A673 (cell line): ENCODE results near the gene PUDP. TPM values are rescaled to one million over a fixed set of nuclear protein-coding genes. Genes with fewer than 3 reads are reported as not detected.

Experiments
- BruUV-seq: library from RNA; stranded (reverse); fragments of 400-500 nt; replicated peaks from 2 replicates; lab custom pipeline; 2021; lab: Mats Ljungman, UMichigan
- CTCF ChIA-PET: fragments of 300-600 bp; sonication (Branson Sonifier 250); formaldehyde crosslinking; loops from one replicate; lab custom pipeline; 2022; ENCODE audit warnings: antibody characterized with exemption; lab: Charles Lee
- POLR2A ChIA-PET: fragments of 300-600 bp; sonication (Branson Sonifier 250); formaldehyde crosslinking; loops from one replicate; lab custom pipeline; 2022; ENCODE audit warnings: antibody characterized with exemption; ENCODE audit not compliant: low non-redundant PET; lab: Charles Lee
- DNase-seq: peaks from one replicate; pipeline ENCODE4 v3.0.0-alpha.2; 2015; ENCODE audit warnings: low spot score
- H3K27ac ChIP-seq: fragments of 200-600 bp; sonication (generic); 2 replicates; pipeline ENCODE4 v1.5.1; 2016; ENCODE audit warnings: mixed run types, low read depth, mild to moderate bottlenecking, mixed read lengths, antibody characterized with exemption, low read length; ENCODE audit not compliant: poor library complexity, severe bottlenecking
- H3K27me3 ChIP-seq: fragments of 200-600 bp; sonication (generic); replicated peaks from 2 replicates; pipeline ENCODE4 v1.6.1; 2017; ENCODE audit warnings: mixed run types, low read depth, mild to moderate bottlenecking, mixed read lengths, antibody characterized with exemption, low read length; ENCODE audit not compliant: insufficient read depth, poor library complexity
- H3K36me3 ChIP-seq: fragments of 200-600 bp; sonication (generic); 2 replicates; pipeline ENCODE4 v1.6.1; 2016; ENCODE audit warnings: mixed run types, mild to moderate bottlenecking, mixed read lengths, antibody characterized with exemption, low read length; ENCODE audit not compliant: insufficient read depth, poor library complexity, severe bottlenecking
- H3K4me1 ChIP-seq: fragments of 200-600 bp; sonication (generic); 2 replicates; pipeline ENCODE4 v1.6.1; 2017; ENCODE audit warnings: mixed run types, mild to moderate bottlenecking, mixed read lengths, antibody characterized with exemption, low read length; ENCODE audit not compliant: insufficient read depth, poor library complexity, severe bottlenecking
- H3K4me3 ChIP-seq: fragments of 200-600 bp; sonication (generic); 2 replicates; pipeline ENCODE4 v1.5.1; 2016; ENCODE audit warnings: low read depth, mixed run types, mild to moderate bottlenecking, mixed read lengths, low read length; ENCODE audit not compliant: poor library complexity, severe bottlenecking
- H3K9me3 ChIP-seq: fragments of 200-600 bp; sonication (generic); 2 replicates; pipeline ENCODE4 v1.6.1; 2016; ENCODE audit warnings: mixed run types, low read depth, mild to moderate bottlenecking, mixed read lengths, antibody characterized with exemption, low read length; ENCODE audit not compliant: poor library complexity, severe bottlenecking
- CTCF ChIP-seq: fragments of 300-800, 200-600 bp; sonication (generic); conservative IDR thresholded peaks from 2 replicates; pipeline ENCODE4 v1.5.1; 2017; ENCODE audit warnings: low read depth, mild to moderate bottlenecking, antibody characterized with exemption, low read length, moderate library complexity, mixed read lengths
- EZH2 ChIP-seq: fragments of 200-600 bp; sonication (generic); IDR thresholded peaks from 2 replicates; pipeline ENCODE4 v1.6.1; 2017; ENCODE audit warnings: borderline replicate concordance, low read depth, mild to moderate bottlenecking, mixed read lengths, antibody characterized with exemption, low read length; ENCODE audit not compliant: poor library complexity, severe bottlenecking
- intact Hi-C: fragments of 100-400 bp; cut with micrococcal nuclease; formaldehyde crosslinking; loops from one replicate; pipeline ENCODE4 v1.10.0; 2022; ENCODE audit not compliant: unreplicated experiment
- total RNA-seq: library from RNA; stranded (reverse); gene quantifications from 2 replicates; pipeline ENCODE4 v1.2.3, GENCODE V29; 2021

PUDP gene
- total RNA-seq, 1 experiment from 2014 or later, result 17.6 TPM

- POLR2A ChIA-PET, result interaction anchor here (0.7 kb wide), 1 partner anchor 11 kb away, joined by 3 read pairs; no protein-coding TSS in a partner anchor
- Histone ChIP-seq H3K27ac (no peak overlapping the region), H3K4me3 (no peak overlapping the region), H3K9me3 (no peaks in the 10 kb centered on the region), H3K36me3 (no peaks in the 10 kb centered on the region), H3K27me3 (no peaks in the 10 kb centered on the region), H3K4me1 (no peaks in the 10 kb centered on the region)
- no TSS peak for BruUV-seq
- TF ChIP-seq EZH2 (no peak), CTCF (no peak)
- CTCF ChIA-PET, result no interaction called here
- intact Hi-C loops, result no loop called here
- DNase-seq, result no peak
These were observed 76.6 kb downstream of the PUDP start for GRCh38 chrX:7071390-7071789.

- Histone ChIP-seq H3K27ac (no peak overlapping the region), H3K36me3 (no peaks in the 10 kb centered on the region), H3K4me1 (no peaks in the 10 kb centered on the region), H3K27me3 (no peaks in the 10 kb centered on the region), H3K4me3 (no peak overlapping the region), H3K9me3 (no peaks in the 10 kb centered on the region)
- no TSS peak for BruUV-seq
- intact Hi-C loops, result no loop called here
- no peak for DNase-seq
- ChIA-PET CTCF (no interaction called here), POLR2A (no interaction called here)
- no peak for TF ChIP-seq CTCF
- TF ChIP-seq EZH2, result no peak
These were observed 78.4 kb downstream of the PUDP start for GRCh38 chrX:7069556-7069955.

- no peaks in the 10 kb centered on the region for H3K9me3 ChIP-seq
- no peaks in the 10 kb centered on the region for H3K36me3 ChIP-seq
- TF ChIP-seq EZH2, result no peak
- TF ChIP-seq CTCF, result peak; percentile 48
- ChIA-PET CTCF (no interaction called here), POLR2A (no interaction called here)
- DNase-seq, result no peak
- no peaks in the 10 kb centered on the region for H3K4me1 ChIP-seq
- H3K27me3 ChIP-seq, result no peaks in the 10 kb centered on the region
- no peak overlapping the region for H3K4me3 ChIP-seq
- BruUV-seq, result no TSS peak
- no peak overlapping the region for H3K27ac ChIP-seq
- intact Hi-C loops, result no loop called here
These were observed 79.0 kb downstream of the PUDP start for GRCh38 chrX:7068939-7069367.
